Suprapubic skin (tissue), 4 donors: ENCODE data around the gene SCAF8. TPM values are rescaled to one million over a fixed set of nuclear protein-coding genes. Genes with fewer than 3 reads are reported as not detected.
"Not testable (repeated sequence)": the region's sequence is repeated elsewhere in the genome, so short reads cannot be mapped to it uniquely, and the experiment has no call there.

Experiments
- DNase-seq, 2 donors: peaks; one replicate each; pipeline ENCODE4 v3.0.0-alpha.2; 2019; ENCODE audit warnings: low spot score in 2 of 2
- H3K27ac ChIP-seq: fragments of 200-600 bp; sonication (generic); one replicate; pipeline ENCODE4 v1.5.1; 2019
- H3K27me3 ChIP-seq: fragments of 200-600 bp; sonication (generic); one replicate; pipeline ENCODE4 v1.5.1; 2019
- H3K36me3 ChIP-seq: fragments of 200-600 bp; sonication (generic); one replicate; pipeline ENCODE4 v1.5.1; 2019
- H3K4me1 ChIP-seq: fragments of 200-600 bp; sonication (generic); one replicate; pipeline ENCODE4 v1.5.1; 2019
- H3K4me3 ChIP-seq: fragments of 200-600 bp; sonication (generic); one replicate; pipeline ENCODE4 v1.5.1; 2019; ENCODE audit warnings: mild to moderate bottlenecking
- H3K9me3 ChIP-seq: fragments of 200-600 bp; sonication (generic); one replicate; pipeline ENCODE4 v1.5.1; 2019
- EP300 ChIP-seq: sonication (generic); formaldehyde crosslinking; IDR thresholded peaks from one replicate; pipeline ENCODE4 v1.6.1; 2017; ENCODE audit warnings: antibody characterized with exemption
- POLR2A ChIP-seq, 2 donors: fragments of 450-650 bp; IDR thresholded peaks; one replicate each; pipeline ENCODE4 v1.6.1; 2017; ENCODE audit warnings: antibody characterized with exemption in 2 of 2, mild to moderate bottlenecking in 2 of 2, moderate library complexity in 2 of 2
- POLR2AphosphoS5 ChIP-seq, 3 donors: sonication (generic); formaldehyde crosslinking; IDR thresholded peaks; one replicate each; pipeline ENCODE4 v1.6.1; 2017; ENCODE audit warnings: antibody characterized with exemption in 3 of 3
- WGBS: methylation state at CpG from one replicate; pipeline ENCODE4 v1.1.5; 2018; 5-methylcytosine and 5-hydroxymethylcytosine counted together
- total RNA-seq, 4 donors: library from RNA; depleted of rRNA; stranded (reverse); fragments of >200 nt; gene quantifications; one replicate each; pipeline ENCODE4 v1.1.0, GENCODE V29; 2016
- TF ChIP-seq, protein P1 (sequence below), 2 donors: fragments of 200-600 bp in 1 of 2; fragments of 450-650 bp in 1 of 2; sonication (generic) in 1 of 2; IDR thresholded peaks; one replicate each; pipeline ENCODE4 v1.5.1; 2016 to 2019; ENCODE audit warnings: antibody characterized with exemption in 2 of 2, mild to moderate bottlenecking in 1 of 2, moderate library complexity in 1 of 2

The SCAF8 gene
- total RNA-seq, 4 donors from 2014 or later, result 34.1 to 63.7 (median 41.0) TPM

DNA sequence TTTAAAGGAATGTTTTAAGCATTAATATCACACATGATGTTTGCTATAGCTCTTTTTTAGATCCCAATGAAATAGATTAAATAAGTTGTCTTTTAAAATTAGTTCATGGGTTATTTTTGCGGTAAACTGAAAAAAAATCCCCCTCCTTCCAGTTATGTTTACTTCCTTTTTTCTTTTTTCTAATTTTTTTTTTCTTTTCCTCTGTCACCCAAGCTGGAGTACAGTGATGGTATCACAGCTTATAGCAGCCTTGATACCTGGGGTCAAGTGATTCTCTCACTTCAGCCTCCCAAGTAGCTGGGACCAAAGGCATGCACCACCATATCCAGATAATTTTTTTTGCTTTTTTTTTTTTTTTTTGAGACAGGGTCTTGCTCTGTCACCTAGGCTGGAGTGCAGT lies 17.8 kb upstream of the SCAF8 start:
- Histone ChIP-seq H3K4me1 (no peaks in the 10 kb centered on the region), H3K27me3 (no peaks in the 10 kb centered on the region), H3K4me3 (no peak overlapping the region), H3K27ac (no peak overlapping the region), H3K36me3 (no peaks in the 10 kb centered on the region), H3K9me3 (no peaks in the 10 kb centered on the region)
- no peak for DNase-seq
- WGBS, result 87% methylated on average over 1 of the region's 1 CpG
- TF ChIP-seq, protein P1, sequence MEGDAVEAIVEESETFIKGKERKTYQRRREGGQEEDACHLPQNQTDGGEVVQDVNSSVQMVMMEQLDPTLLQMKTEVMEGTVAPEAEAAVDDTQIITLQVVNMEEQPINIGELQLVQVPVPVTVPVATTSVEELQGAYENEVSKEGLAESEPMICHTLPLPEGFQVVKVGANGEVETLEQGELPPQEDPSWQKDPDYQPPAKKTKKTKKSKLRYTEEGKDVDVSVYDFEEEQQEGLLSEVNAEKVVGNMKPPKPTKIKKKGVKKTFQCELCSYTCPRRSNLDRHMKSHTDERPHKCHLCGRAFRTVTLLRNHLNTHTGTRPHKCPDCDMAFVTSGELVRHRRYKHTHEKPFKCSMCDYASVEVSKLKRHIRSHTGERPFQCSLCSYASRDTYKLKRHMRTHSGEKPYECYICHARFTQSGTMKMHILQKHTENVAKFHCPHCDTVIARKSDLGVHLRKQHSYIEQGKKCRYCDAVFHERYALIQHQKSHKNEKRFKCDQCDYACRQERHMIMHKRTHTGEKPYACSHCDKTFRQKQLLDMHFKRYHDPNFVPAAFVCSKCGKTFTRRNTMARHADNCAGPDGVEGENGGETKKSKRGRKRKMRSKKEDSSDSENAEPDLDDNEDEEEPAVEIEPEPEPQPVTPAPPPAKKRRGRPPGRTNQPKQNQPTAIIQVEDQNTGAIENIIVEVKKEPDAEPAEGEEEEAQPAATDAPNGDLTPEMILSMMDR (IDR thresholded peaks at IDR 0.05), result no peak
- TF ChIP-seq POLR2A (IDR thresholded peaks at IDR 0.05) (no peak), EP300 (no peak), POLR2AphosphoS5 (IDR thresholded peaks at IDR 0.05) (no peak)

DNA sequence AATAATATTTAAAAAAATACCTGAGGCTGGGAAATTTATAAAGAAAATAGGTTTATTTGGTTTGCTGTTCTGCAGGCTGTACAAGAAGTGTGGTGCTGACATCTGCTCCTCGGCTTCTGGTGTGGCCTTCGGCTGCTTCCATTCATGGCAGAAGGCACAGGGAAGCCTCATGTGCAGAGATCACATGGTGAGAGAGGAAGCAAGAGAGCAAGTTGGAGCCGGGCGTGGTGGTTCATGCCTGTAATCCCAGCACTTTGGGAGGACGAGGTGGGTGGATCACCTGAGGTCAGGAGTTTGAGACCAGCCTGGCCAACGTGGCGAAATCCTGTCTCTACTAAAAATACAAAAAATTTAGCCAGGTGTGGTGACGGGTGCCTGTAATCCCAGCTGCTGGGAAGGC lies 16.9 kb upstream of the SCAF8 start:
- not testable (repeated sequence) for H3K27me3 ChIP-seq, H3K4me3 ChIP-seq, H3K4me1 ChIP-seq, H3K27ac ChIP-seq, H3K36me3 ChIP-seq, H3K9me3 ChIP-seq, DNase-seq
- 77% methylated on average over 8 of the region's 8 CpGs for WGBS

DNA sequence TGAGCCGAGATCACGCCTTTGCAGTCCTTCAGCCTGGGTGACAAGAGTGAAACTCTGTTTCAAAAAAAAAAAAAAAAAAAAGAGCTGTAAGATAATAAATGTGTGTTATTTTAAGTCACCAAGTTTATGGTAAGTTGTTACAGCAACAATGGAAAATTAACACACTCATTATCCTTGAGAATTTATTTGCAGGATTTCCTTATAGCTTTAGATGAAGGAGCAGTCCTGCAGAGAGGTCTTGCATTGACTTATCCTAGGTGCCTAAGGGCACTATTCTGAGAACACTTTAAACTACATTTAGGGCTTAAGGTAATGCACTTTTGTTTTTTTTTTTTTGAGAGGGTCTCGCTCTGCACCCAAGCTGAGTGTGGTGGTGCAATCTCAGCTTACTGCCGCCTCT lies 13.8 kb upstream of the SCAF8 start:
- 91% methylated on average over 4 of the region's 4 CpGs for WGBS
- H3K4me1 ChIP-seq, result no peaks in the 10 kb centered on the region
- no peak for DNase-seq
- no peaks in the 10 kb centered on the region for H3K36me3 ChIP-seq
- no peaks in the 10 kb centered on the region for H3K27me3 ChIP-seq
- no peak overlapping the region for H3K4me3 ChIP-seq
- no peak overlapping the region for H3K27ac ChIP-seq
- TF ChIP-seq POLR2AphosphoS5 (IDR thresholded peaks at IDR 0.05), result no peak
- TF ChIP-seq, protein P1 (IDR thresholded peaks at IDR 0.05), result no peak
- no peak for TF ChIP-seq EP300
- no peak for TF ChIP-seq POLR2A (IDR thresholded peaks at IDR 0.05)
- no peaks in the 10 kb centered on the region for H3K9me3 ChIP-seq

DNA sequence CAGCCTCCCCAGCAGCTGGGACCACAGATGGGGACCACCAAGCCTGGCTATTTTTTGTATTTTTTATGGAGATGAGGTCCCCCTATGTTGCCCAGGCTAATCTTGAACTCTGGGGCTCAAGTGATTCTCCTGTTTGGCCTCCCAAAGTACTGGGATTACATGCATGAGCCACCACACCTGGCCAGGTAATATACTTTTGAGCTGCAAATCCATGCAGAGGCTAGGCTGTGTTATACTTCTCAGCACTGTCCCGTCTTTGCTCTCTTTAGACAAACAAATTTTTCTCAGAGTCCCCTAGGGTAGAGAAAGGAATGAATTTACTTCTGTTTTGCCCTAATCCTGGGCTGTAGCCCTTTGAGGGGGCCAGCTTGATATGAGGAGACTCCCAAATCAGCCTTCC lies 13.4 kb upstream of the SCAF8 start:
- H3K4me3 ChIP-seq, result no peak overlapping the region
- H3K4me1 ChIP-seq, result no peaks in the 10 kb centered on the region
- DNase-seq, result no peak
- no peak overlapping the region for H3K27ac ChIP-seq
- no peaks in the 10 kb centered on the region for H3K27me3 ChIP-seq
- no peak for TF ChIP-seq POLR2AphosphoS5 (IDR thresholded peaks at IDR 0.05)
- TF ChIP-seq, protein P1 (IDR thresholded peaks at IDR 0.05), result no peak
- TF ChIP-seq EP300, result no peak
- no peak for TF ChIP-seq POLR2A (IDR thresholded peaks at IDR 0.05)
- no peaks in the 10 kb centered on the region for H3K9me3 ChIP-seq
- 86% methylated on average over 1 of the region's 1 CpG for WGBS
- no peaks in the 10 kb centered on the region for H3K36me3 ChIP-seq

DNA sequence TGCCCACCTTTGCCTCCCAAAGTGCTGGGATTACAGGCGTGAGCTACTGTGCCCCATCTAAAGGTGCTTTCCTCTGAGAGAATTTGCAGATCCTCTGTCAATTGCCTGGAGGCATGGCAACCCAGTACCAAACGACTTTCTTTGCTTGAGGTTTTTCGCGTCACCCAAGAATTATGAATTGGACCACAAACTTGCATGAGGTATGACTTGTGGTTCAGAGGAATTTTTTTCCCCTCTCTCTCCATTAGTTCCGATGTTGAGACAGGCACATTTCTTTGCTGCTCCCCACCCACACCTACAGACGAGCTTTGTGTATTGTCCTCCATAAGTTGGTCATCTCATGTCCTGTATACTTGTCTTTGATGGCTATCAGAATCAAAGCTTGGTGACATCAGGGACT lies 11.8 kb upstream of the SCAF8 start:
- Histone ChIP-seq H3K4me3 (no peak overlapping the region), H3K27ac (no peak overlapping the region), H3K36me3 (no peaks in the 10 kb centered on the region), H3K27me3 (no peaks in the 10 kb centered on the region), H3K9me3 (no peaks in the 10 kb centered on the region), H3K4me1 (no peaks in the 10 kb centered on the region)
- TF ChIP-seq, protein P1 (IDR thresholded peaks at IDR 0.05), result no peak
- TF ChIP-seq EP300 (no peak), POLR2A (IDR thresholded peaks at IDR 0.05) (no peak), POLR2AphosphoS5 (IDR thresholded peaks at IDR 0.05) (no peak)
- 61% methylated on average over 6 of the region's 6 CpGs for whole genome bisulfite sequencing
- DNase-seq, result no peak

DNA sequence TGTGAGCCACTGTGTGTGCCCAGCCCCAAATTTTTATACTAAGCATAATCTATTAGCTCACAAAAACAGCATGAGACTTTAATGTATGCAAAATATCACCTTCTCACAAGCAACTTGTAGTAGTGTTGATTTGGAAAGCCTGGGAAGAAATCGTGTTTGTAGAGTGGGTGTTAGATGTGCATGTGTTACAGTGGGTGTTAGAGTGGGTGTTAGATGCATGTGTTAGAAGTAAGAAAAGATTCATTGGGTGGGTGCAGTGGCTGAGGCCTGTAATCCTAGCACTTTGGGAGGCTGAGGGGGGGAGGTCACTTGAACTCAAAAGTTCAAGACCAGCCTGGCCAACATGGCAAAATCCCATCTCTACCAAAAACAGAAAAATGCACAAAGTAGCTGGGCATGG lies 6.3 kb upstream of the SCAF8 start:
- WGBS, result 80% methylated on average over 1 of the region's 1 CpG
- peaks cover under 1% of the 10 kb centered on the region for H3K4me1 ChIP-seq
- H3K27me3 ChIP-seq, result no peaks in the 10 kb centered on the region
- DNase-seq, result no peak
- no peak overlapping the region for H3K4me3 ChIP-seq
- no peak overlapping the region for H3K27ac ChIP-seq
- no peak for TF ChIP-seq EP300
- TF ChIP-seq POLR2A (IDR thresholded peaks at IDR 0.05), result no peak
- TF ChIP-seq POLR2AphosphoS5 (IDR thresholded peaks at IDR 0.05), result no peak
- TF ChIP-seq, protein P1 (IDR thresholded peaks at IDR 0.05), result no peak
- H3K9me3 ChIP-seq, result no peaks in the 10 kb centered on the region
- no peaks in the 10 kb centered on the region for H3K36me3 ChIP-seq
